ENCODE results near the gene CDH13. TPM values are rescaled to one million over a fixed set of nuclear protein-coding genes. Genes with fewer than 3 reads are reported as not detected.

The CDH13 gene

Small RNA genes within 50 kb of the gene (small RNA-seq; reads per million reads assigned to genes)
- gene AC099506.2 (ENCODE audit: low read depth) (not detected), gene MIR3182 (ENCODE audit: low read depth) (not detected), gene MIR8058 (ENCODE audit: low read depth) (not detected)
